T-cell (primary cell): ENCODE results near the gene CCL25. TPM values are rescaled to one million over a fixed set of nuclear protein-coding genes. Genes with fewer than 3 reads are reported as not detected.
A peak's percentile ranks its signal among the peaks of the same experiment; 100 is the strongest.

Experiments used
- ATAC-seq, 4 experiments: fragments of 200-7000 bp in 3 of 4; fragments of 150-1000 bp in 1 of 4; cut with Tn5 transposase; replicated peaks in 1 of 4; 1 replicate in 3 of 4; 2 replicates in 1 of 4; pipeline ENCODE4 v1.10.0; 2021; ENCODE audit warnings: moderate library complexity in 3 of 4, mild to moderate bottlenecking in 2 of 4, moderate number of reproducible peaks in 1 of 4
- CTCF ChIA-PET, 2 donors: fragments of 300-600 bp; sonication (Branson Sonifier 250); formaldehyde crosslinking; loops; one replicate each; lab custom pipeline; 2022; ENCODE audit warnings: antibody characterized with exemption in 2 of 2; lab: Charles Lee
- POLR2A ChIA-PET, 2 donors: fragments of 300-600 bp; sonication (Branson Sonifier 250); formaldehyde crosslinking; loops; one replicate each; lab custom pipeline; 2022; ENCODE audit warnings: antibody characterized with exemption in 2 of 2; lab: Charles Lee
- DNase-seq, 35 experiments: peaks; one replicate each; pipeline versions ENCODE4 v3.0.0 to v3.0.0-alpha.2; 2013 to 2023
- H3K27ac ChIP-seq: one replicate; pipeline ENCODE4 v1.5.1; 2013; ENCODE audit warnings: low read length
- H3K27me3 ChIP-seq, 2 experiments: replicated peaks in 1 of 2; 1 replicate in 1 of 2; 2 replicates in 1 of 2; pipeline versions ENCODE4 v1.6.1 to v1.7.0; 2013; ENCODE audit warnings: low read length in 1 of 2, mixed read lengths in 1 of 2; ENCODE audit not compliant: control insufficient read depth in 2 of 2, insufficient read depth in 2 of 2; ENCODE audit errors: extremely low read depth in 1 of 2
- H3K36me3 ChIP-seq, 2 donors: 1 replicate in 1 of 2; 2 replicates in 1 of 2; pipeline versions ENCODE4 v1.6.1 to v1.7.0; 2013; ENCODE audit warnings: low read length in 1 of 2; ENCODE audit not compliant: control insufficient read depth in 2 of 2, insufficient read depth in 1 of 2; ENCODE audit errors: extremely low read depth in 1 of 2
- H3K4me1 ChIP-seq, 2 experiments: 1 replicate in 1 of 2; 2 replicates in 1 of 2; pipeline versions ENCODE4 v1.6.1 to v1.7.0; 2013; ENCODE audit warnings: low read length in 2 of 2, mixed read lengths in 1 of 2; ENCODE audit not compliant: insufficient read depth in 2 of 2, control insufficient read depth in 1 of 2; ENCODE audit errors: extremely low read depth in 1 of 2
- H3K4me3 ChIP-seq, 2 donors: 1 replicate in 1 of 2; 2 replicates in 1 of 2; pipeline versions ENCODE4 v1.5.1 to v1.7.0; 2013; ENCODE audit warnings: mild to moderate bottlenecking in 2 of 2, low read length in 1 of 2, moderate library complexity in 1 of 2; ENCODE audit not compliant: control insufficient read depth in 1 of 2; ENCODE audit errors: extremely low read depth in 1 of 2
- H3K9me3 ChIP-seq: 2 replicates; pipeline ENCODE4 v1.7.0; 2013
- H3K27ac Mint-ChIP-seq, 2 donors: one replicate each; pipeline ENCODE4 v1.8.0; 2020 to 2021; ENCODE audit warnings: mild to moderate bottlenecking in 2 of 2, mixed read lengths in 2 of 2
- H3K27me3 Mint-ChIP-seq, 2 donors: one replicate each; pipeline ENCODE4 v1.8.0; 2021 to 2022; ENCODE audit warnings: mixed read lengths in 2 of 2
- H3K36me3 Mint-ChIP-seq: one replicate; pipeline ENCODE4 v1.8.0; 2021; ENCODE audit warnings: mixed read lengths
- H3K4me1 Mint-ChIP-seq, 3 donors: one replicate each; pipeline ENCODE4 v1.8.0; 2020 to 2022; ENCODE audit warnings: mixed read lengths in 3 of 3, mild to moderate bottlenecking in 1 of 3
- H3K4me3 Mint-ChIP-seq, 3 donors: one replicate each; pipeline ENCODE4 v1.8.0; 2020 to 2022; ENCODE audit warnings: mild to moderate bottlenecking in 3 of 3, mixed read lengths in 3 of 3, moderate library complexity in 3 of 3
- H3K9me3 Mint-ChIP-seq, 3 donors: one replicate each; pipeline ENCODE4 v1.8.0; 2020 to 2022; ENCODE audit warnings: mixed read lengths in 3 of 3
- WGBS: methylation state at CpG from one replicate; pipeline ENCODE4 v1.1.5; 2013; ENCODE audit warnings: missing lambda C conversion rate; ENCODE audit not compliant: insufficient coverage; 5-methylcytosine and 5-hydroxymethylcytosine counted together
- total RNA-seq, 35 experiments: library from RNA in 6 of 35; stranded (reverse) in 6 of 35; fragments of 120-200 nt in 1 of 35; gene quantifications; one replicate each; pipeline versions ENCODE4 v1.2.1 to v1.2.4 and lab custom pipeline; 2013 to 2026

CCL25 gene
- total RNA-seq, 5 donors from 2014 or later (not counting 1 experiment from before 2014, with no cell fraction given) = 1.4 TPM; not detected in 4

GRCh38 chr19:8041531-8041931 lies 11.0 kb upstream of the CCL25 start:
- 44% methylated on average over 7 of the region's 7 CpGs for WGBS
- Histone ChIP-seq H3K27me3 (peaks cover 0 to 35% of the 10 kb centered on the region in 2 experiments), H3K4me3 (no peak overlapping the region), H3K36me3 (no peaks in the 10 kb centered on the region), H3K4me1 (no peaks in the 10 kb centered on the region), H3K27ac (no peak overlapping the region), H3K9me3 (no peaks in the 10 kb centered on the region)
- no peak overlapping the region for H3K4me3 Mint-ChIP-seq
- no peak for ATAC-seq
- no peaks in the 10 kb centered on the region for H3K36me3 Mint-ChIP-seq
- H3K9me3 Mint-ChIP-seq = no peaks in the 10 kb centered on the region
- ChIA-PET CTCF (no interaction called here), POLR2A (no interaction called here)
- H3K27ac Mint-ChIP-seq = no peak overlapping the region
- H3K27me3 Mint-ChIP-seq = peaks cover 12 to 13% of the 10 kb centered on the region in 2 donors
- no peak for DNase-seq
- H3K4me1 Mint-ChIP-seq = no peaks in the 10 kb centered on the region

- Mint-ChIP-seq H3K27ac (no peak overlapping the region), H3K36me3 (no peaks in the 10 kb centered on the region), H3K4me3 (no peak overlapping the region), H3K9me3 (no peaks in the 10 kb centered on the region), H3K27me3 (peaks cover 3 to 10% of the 10 kb centered on the region in 2 donors), H3K4me1 (peaks cover 0 to 2% (median 0%) of the 10 kb centered on the region in 3 donors)
- Histone ChIP-seq H3K4me3 (no peak overlapping the region), H3K27me3 (peaks cover 0 to 34% of the 10 kb centered on the region in 2 experiments), H3K9me3 (no peaks in the 10 kb centered on the region), H3K4me1 (no peaks in the 10 kb centered on the region), H3K27ac (no peak overlapping the region), H3K36me3 (no peaks in the 10 kb centered on the region)
- DNase-seq (no peak), ATAC-seq (no peak)
- POLR2A ChIA-PET = no interaction called here
- CTCF ChIA-PET = no interaction called here
- no CpG with 5 or more reads among the region's 9 CpGs for WGBS
These were observed 9.7 kb upstream of the CCL25 start for GRCh38 chr19:8042900-8043299.

- POLR2A ChIA-PET = interaction anchor here in 1 of 2 donors (0.6 kb wide), 1 partner anchor 285 kb away, joined by 3 read pairs; no protein-coding TSS in a partner anchor
- Mint-ChIP-seq H3K36me3 (no peaks in the 10 kb centered on the region), H3K27ac (no peak overlapping the region), H3K4me3 (no peak overlapping the region), H3K4me1 (peaks cover 0 to 2% (median 0%) of the 10 kb centered on the region in 3 donors), H3K27me3 (peaks cover 3 to 8% of the 10 kb centered on the region in 2 donors), H3K9me3 (no peaks in the 10 kb centered on the region)
- 84% methylated on average over 9 of the region's 10 CpGs for WGBS
- Histone ChIP-seq H3K27ac (no peak overlapping the region), H3K4me3 (no peak overlapping the region), H3K36me3 (no peaks in the 10 kb centered on the region), H3K27me3 (peaks cover 0 to 28% of the 10 kb centered on the region in 2 experiments), H3K9me3 (no peaks in the 10 kb centered on the region), H3K4me1 (no peaks in the 10 kb centered on the region)
- ATAC-seq = no peak
- CTCF ChIA-PET = no interaction called here
- no peak for DNase-seq
These were observed 8.5 kb upstream of the CCL25 start for GRCh38 chr19:8044018-8044417.

GRCh38 chr19:8045872-8046568 lies 6.5 kb upstream of the CCL25 start:
- CTCF ChIA-PET = interaction anchor here in 1 of 2 donors (0.6 kb wide), 1 partner anchor 160 kb away, joined by 3 read pairs; no protein-coding TSS in a partner anchor

GRCh38 chr19:8046569-8047165 lies 5.9 kb upstream of the CCL25 start:
- peaks cover 0 to 14% of the 10 kb centered on the region in 2 experiments for H3K4me1 ChIP-seq
- Mint-ChIP-seq H3K4me1 (peaks cover 1 to 8% (median 7%) of the 10 kb centered on the region in 3 donors), H3K27ac (no peak overlapping the region), H3K9me3 (no peaks in the 10 kb centered on the region), H3K4me3 (no peak overlapping the region), H3K27me3 (peaks cover 0 to 5% of the 10 kb centered on the region in 2 donors), H3K36me3 (no peaks in the 10 kb centered on the region)
- ChIA-PET POLR2A (no interaction called here), CTCF (interaction anchor here in 1 of 2 donors (0.6 kb wide), 1 partner anchor 160 kb away, joined by 3 read pairs; no protein-coding TSS in a partner anchor)
- H3K9me3 ChIP-seq = no peaks in the 10 kb centered on the region
- ATAC-seq (no peak), DNase-seq (no peak)
- H3K27ac ChIP-seq = no peak overlapping the region
- no CpG with 5 or more reads among the region's 3 CpGs for WGBS
- H3K4me3 ChIP-seq = no peak overlapping the region
- peaks cover 0 to 29% of the 10 kb centered on the region in 2 experiments for H3K27me3 ChIP-seq
- H3K36me3 ChIP-seq = no peaks in the 10 kb centered on the region

More at GRCh38 chr19:8045872-8046568, 6.5 kb upstream of the CCL25 start:
- Mint-ChIP-seq H3K27me3 (peaks cover 3 to 6% of the 10 kb centered on the region in 2 donors), H3K4me1 (peaks cover 0 to 7% (median 6%) of the 10 kb centered on the region in 3 donors), H3K27ac (no peak overlapping the region), H3K9me3 (no peaks in the 10 kb centered on the region), H3K4me3 (no peak overlapping the region), H3K36me3 (no peaks in the 10 kb centered on the region)
- peaks cover 0 to 13% of the 10 kb centered on the region in 2 experiments for H3K4me1 ChIP-seq
- no peaks in the 10 kb centered on the region for H3K36me3 ChIP-seq
- no peak overlapping the region for H3K4me3 ChIP-seq
- H3K27me3 ChIP-seq = peaks cover 0 to 35% of the 10 kb centered on the region in 2 experiments
- ATAC-seq (no peak), DNase-seq (no peak)
- POLR2A ChIA-PET = interaction anchor here in 1 of 2 donors (0.6 kb wide), 1 partner anchor 1425 kb away, joined by 5 read pairs; no protein-coding TSS in a partner anchor
- H3K9me3 ChIP-seq = no peaks in the 10 kb centered on the region
- WGBS = 86% methylated on average over 4 of the region's 10 CpGs
- H3K27ac ChIP-seq = no peak overlapping the region

GRCh38 chr19:8050274-8051096 lies 2.1 kb upstream of the CCL25 start:
- H3K4me1 Mint-ChIP-seq = peaks cover 13 to 19% (median 16%) of the 10 kb centered on the region in 3 donors
- 7% methylated on average over 30 of the region's 49 CpGs for WGBS
- ChIA-PET POLR2A (no interaction called here), CTCF (interaction anchor here in 1 of 2 donors (0.6 kb wide), 1 partner anchor 947 kb away, joined by 3 read pairs; no protein-coding TSS in a partner anchor)
- H3K36me3 ChIP-seq = no peaks in the 10 kb centered on the region
- DNase-seq (peak; percentile 52 to 90 (median 77)), ATAC-seq (peak; percentile 92 to 97 (median 94))
- H3K36me3 Mint-ChIP-seq = no peaks in the 10 kb centered on the region
- no peaks in the 10 kb centered on the region for H3K9me3 ChIP-seq
- no peaks in the 10 kb centered on the region for H3K27me3 Mint-ChIP-seq
- H3K4me1 ChIP-seq = peaks cover 0 to 22% of the 10 kb centered on the region in 2 experiments
- H3K9me3 Mint-ChIP-seq = no peaks in the 10 kb centered on the region
- H3K27ac Mint-ChIP-seq = no peak overlapping the region
- peak overlapping the region; percentile 25 to 50 for H3K4me3 ChIP-seq
- peak overlapping the region; percentile 55 to 78 (median 59) for H3K4me3 Mint-ChIP-seq
- H3K27me3 ChIP-seq = peaks cover 0 to 20% of the 10 kb centered on the region in 2 experiments
- no peak overlapping the region for H3K27ac ChIP-seq
